ENCODE results near the gene CHAD.

CHAD gene

DNA sequence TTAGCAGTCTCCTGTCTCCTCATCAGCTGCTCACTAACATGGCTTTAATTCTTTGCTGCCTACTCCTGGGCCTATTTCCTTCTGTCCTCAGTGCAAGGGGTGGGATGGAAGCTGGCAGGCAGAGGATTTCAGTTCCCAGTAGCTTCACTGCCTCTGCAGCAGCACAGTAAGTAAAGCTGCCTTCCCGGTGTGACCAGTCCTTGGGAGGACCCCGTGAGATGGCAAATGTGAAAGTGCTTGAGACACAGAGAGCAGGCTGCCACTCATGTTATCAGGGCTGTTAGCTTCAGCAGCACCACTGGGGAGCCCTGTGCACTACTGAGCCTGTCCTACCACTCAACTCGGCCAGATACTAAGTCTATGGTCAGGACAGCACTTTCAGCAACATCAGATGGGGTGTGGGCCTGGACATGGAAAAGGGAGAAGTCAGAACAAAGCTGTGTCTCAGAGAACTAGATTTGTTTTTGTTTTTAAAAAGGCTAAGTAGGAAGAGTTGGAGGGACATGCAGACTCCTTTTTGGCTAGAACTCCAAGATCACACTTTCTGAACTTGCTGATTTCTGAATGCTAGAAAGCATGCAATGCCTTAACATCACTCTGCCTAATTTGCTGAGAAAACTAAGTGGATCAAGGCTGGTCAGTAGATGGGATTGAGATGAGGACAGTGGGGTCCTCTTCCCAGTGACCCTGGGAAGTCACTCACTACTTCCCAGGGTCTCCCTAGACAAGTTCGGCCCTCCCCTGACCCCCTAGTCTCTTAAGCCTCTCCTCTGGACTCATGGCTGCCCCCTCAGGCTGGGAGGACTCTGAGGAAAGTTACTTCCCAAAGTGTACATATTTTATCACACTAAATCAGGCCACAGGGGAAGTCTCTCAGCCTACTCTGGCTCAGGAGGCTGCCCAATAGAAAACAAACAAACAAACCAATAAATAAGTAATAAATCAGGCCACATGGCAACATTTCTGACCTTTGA lies 41.6 kb downstream of the CHAD start:
- TF ChIP-seq, protein P1, sequence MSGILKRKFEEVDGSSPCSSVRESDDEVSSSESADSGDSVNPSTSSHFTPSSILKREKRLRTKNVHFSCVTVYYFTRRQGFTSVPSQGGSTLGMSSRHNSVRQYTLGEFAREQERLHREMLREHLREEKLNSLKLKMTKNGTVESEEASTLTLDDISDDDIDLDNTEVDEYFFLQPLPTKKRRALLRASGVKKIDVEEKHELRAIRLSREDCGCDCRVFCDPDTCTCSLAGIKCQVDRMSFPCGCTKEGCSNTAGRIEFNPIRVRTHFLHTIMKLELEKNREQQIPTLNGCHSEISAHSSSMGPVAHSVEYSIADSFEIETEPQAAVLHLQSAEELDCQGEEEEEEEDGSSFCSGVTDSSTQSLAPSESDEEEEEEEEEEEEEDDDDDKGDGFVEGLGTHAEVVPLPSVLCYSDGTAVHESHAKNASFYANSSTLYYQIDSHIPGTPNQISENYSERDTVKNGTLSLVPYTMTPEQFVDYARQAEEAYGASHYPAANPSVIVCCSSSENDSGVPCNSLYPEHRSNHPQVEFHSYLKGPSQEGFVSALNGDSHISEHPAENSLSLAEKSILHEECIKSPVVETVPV (CRISPR knock-in tag; IDR thresholded peaks at IDR 0.05) = no peak
- TF ChIP-seq, protein P2, sequence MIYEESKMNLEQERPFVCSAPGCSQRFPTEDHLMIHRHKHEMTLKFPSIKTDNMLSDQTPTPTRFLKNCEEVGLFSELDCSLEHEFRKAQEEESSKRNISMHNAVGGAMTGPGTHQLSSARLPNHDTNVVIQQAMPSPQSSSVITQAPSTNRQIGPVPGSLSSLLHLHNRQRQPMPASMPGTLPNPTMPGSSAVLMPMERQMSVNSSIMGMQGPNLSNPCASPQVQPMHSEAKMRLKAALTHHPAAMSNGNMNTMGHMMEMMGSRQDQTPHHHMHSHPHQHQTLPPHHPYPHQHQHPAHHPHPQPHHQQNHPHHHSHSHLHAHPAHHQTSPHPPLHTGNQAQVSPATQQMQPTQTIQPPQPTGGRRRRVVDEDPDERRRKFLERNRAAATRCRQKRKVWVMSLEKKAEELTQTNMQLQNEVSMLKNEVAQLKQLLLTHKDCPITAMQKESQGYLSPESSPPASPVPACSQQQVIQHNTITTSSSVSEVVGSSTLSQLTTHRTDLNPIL (CRISPR knock-in tag; IDR thresholded peaks at IDR 0.05; ENCODE audit: low read depth) = no peak
- TF ChIP-seq ARNTL (CRISPR knock-in tag; IDR thresholded peaks at IDR 0.05; ENCODE audit: borderline replicate concordance, low read depth) = no peak
- no peak for TF ChIP-seq TCF4 (CRISPR knock-in tag; IDR thresholded peaks at IDR 0.05; ENCODE audit: borderline replicate concordance)
- TF ChIP-seq CSDC2 (CRISPR knock-in tag; IDR thresholded peaks at IDR 0.05) = no peak
- TF ChIP-seq GLIS3 (CRISPR knock-in tag; IDR thresholded peaks at IDR 0.05) = no peak
- no peak for TF ChIP-seq ZFP3 (CRISPR knock-in tag; IDR thresholded peaks at IDR 0.05)
- TF ChIP-seq, protein P3, sequence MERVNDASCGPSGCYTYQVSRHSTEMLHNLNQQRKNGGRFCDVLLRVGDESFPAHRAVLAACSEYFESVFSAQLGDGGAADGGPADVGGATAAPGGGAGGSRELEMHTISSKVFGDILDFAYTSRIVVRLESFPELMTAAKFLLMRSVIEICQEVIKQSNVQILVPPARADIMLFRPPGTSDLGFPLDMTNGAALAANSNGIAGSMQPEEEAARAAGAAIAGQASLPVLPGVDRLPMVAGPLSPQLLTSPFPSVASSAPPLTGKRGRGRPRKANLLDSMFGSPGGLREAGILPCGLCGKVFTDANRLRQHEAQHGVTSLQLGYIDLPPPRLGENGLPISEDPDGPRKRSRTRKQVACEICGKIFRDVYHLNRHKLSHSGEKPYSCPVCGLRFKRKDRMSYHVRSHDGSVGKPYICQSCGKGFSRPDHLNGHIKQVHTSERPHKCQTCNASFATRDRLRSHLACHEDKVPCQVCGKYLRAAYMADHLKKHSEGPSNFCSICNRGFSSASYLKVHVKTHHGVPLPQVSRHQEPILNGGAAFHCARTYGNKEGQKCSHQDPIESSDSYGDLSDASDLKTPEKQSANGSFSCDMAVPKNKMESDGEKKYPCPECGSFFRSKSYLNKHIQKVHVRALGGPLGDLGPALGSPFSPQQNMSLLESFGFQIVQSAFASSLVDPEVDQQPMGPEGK (CRISPR knock-in tag; IDR thresholded peaks at IDR 0.05; ENCODE audit: borderline replicate concordance) = no peak
- TF ChIP-seq RARB (CRISPR knock-in tag; IDR thresholded peaks at IDR 0.05) = no peak
- no peak for TF ChIP-seq ZFP30 (CRISPR knock-in tag; IDR thresholded peaks at IDR 0.05)
- no peak for TF ChIP-seq ISL1 (CRISPR knock-in tag; IDR thresholded peaks at IDR 0.05)
- no peak for TF ChIP-seq ZNF8 (CRISPR knock-in tag; IDR thresholded peaks at IDR 0.05)
- no peak for TF ChIP-seq BACH2 (CRISPR knock-in tag; IDR thresholded peaks at IDR 0.05; ENCODE audit: borderline replicate concordance)
- TF ChIP-seq ESRRG (CRISPR knock-in tag; IDR thresholded peaks at IDR 0.05) = no peak
- no peak for TF ChIP-seq ZNF565 (CRISPR knock-in tag; conservative IDR thresholded peaks at IDR 0.05; ENCODE audit: low read depth)
- TF ChIP-seq, protein P4, sequence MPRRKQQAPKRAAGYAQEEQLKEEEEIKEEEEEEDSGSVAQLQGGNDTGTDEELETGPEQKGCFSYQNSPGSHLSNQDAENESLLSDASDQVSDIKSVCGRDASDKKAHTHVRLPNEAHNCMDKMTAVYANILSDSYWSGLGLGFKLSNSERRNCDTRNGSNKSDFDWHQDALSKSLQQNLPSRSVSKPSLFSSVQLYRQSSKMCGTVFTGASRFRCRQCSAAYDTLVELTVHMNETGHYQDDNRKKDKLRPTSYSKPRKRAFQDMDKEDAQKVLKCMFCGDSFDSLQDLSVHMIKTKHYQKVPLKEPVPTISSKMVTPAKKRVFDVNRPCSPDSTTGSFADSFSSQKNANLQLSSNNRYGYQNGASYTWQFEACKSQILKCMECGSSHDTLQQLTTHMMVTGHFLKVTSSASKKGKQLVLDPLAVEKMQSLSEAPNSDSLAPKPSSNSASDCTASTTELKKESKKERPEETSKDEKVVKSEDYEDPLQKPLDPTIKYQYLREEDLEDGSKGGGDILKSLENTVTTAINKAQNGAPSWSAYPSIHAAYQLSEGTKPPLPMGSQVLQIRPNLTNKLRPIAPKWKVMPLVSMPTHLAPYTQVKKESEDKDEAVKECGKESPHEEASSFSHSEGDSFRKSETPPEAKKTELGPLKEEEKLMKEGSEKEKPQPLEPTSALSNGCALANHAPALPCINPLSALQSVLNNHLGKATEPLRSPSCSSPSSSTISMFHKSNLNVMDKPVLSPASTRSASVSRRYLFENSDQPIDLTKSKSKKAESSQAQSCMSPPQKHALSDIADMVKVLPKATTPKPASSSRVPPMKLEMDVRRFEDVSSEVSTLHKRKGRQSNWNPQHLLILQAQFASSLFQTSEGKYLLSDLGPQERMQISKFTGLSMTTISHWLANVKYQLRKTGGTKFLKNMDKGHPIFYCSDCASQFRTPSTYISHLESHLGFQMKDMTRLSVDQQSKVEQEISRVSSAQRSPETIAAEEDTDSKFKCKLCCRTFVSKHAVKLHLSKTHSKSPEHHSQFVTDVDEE (CRISPR knock-in tag; IDR thresholded peaks at IDR 0.05) = no peak
- TF ChIP-seq TOX (CRISPR knock-in tag; IDR thresholded peaks at IDR 0.05; ENCODE audit: borderline replicate concordance) = no peak
- ATAC-seq = peak; percentile 69

DNA sequence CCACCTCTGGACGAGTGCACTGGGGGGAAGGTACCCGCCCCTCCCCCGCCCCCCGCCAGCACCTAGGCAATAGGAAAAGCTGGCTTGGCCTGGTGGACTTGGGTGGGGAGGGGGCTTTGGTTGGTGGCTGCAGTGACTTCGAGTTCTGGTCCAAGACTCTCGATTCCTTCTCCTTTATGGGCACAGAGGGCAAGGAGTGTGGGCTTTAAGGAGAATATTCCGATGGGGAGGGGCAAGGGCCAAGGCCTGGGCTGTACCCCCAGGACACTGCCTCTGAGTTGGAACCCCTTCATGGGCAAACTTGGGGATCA lies 42.3 kb downstream of the CHAD start:
- no peak for ATAC-seq
- TF ChIP-seq, protein P1 (CRISPR knock-in tag; IDR thresholded peaks at IDR 0.05) = no peak
- no peak for TF ChIP-seq TOX (CRISPR knock-in tag; IDR thresholded peaks at IDR 0.05; ENCODE audit: borderline replicate concordance)
- TF ChIP-seq, protein P4 (CRISPR knock-in tag; IDR thresholded peaks at IDR 0.05) = no peak
- no peak for TF ChIP-seq RARB (CRISPR knock-in tag; IDR thresholded peaks at IDR 0.05)
- TF ChIP-seq ESRRG (CRISPR knock-in tag; IDR thresholded peaks at IDR 0.05) = no peak
- TF ChIP-seq PPARA (CRISPR knock-in tag; IDR thresholded peaks at IDR 0.05; ENCODE audit: borderline replicate concordance) = no peak
- TF ChIP-seq ZFP30 (CRISPR knock-in tag; IDR thresholded peaks at IDR 0.05) = no peak
- no peak for TF ChIP-seq SNAI2 (CRISPR knock-in tag; IDR thresholded peaks at IDR 0.05)
- TF ChIP-seq, protein P3 (CRISPR knock-in tag; IDR thresholded peaks at IDR 0.05; ENCODE audit: borderline replicate concordance) = no peak
- TF ChIP-seq ZC3H10 (CRISPR knock-in tag; IDR thresholded peaks at IDR 0.05) = no peak
- TF ChIP-seq ZNF565 (CRISPR knock-in tag; conservative IDR thresholded peaks at IDR 0.05; ENCODE audit: low read depth) = no peak

All from SK-N-SH treated with all-trans-retinoic acid at 6 μM for 48 hours (cell line).